ENCODE results near the gene TTC21A.

The TTC21A gene

DNA sequence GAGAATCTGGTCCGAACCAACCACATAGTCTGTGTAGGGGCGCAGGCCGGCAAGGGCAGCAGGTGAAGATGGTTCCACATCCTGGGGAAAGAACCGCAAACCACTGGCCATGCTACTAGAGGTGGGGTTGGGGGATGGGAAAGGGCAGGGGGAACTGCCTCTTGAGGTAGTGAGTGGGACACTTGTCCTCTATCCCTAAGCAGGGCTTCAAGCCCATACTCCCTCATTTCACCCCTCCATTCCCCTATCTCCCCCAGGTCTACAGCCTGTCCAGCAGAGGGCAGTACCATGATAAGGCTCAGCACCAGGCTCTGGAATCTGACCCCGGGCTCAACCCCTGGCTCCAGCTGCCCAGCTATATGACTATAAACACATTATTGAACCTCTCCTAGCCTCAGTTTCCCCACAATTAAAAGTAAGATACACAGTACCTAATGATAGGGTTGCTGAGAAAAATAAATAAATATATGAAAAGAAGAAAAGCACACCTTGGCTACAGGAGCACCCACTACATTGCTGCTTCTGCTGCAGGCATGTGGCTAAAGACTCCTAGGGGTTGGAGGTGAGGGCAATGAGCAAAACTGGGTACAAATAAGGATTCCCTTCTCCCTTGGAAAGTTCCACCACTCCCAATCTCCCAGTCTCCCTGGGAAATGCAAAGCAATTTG, 6.3 kb upstream of the TTC21A start:
- H3K9ac ChIP-seq (ENCODE audit: low read length): no peak overlapping the region
- peaks cover 38% of the 10 kb centered on the region for H3K36me3 ChIP-seq (ENCODE audit: control insufficient read depth, insufficient read depth, low read length)

DNA sequence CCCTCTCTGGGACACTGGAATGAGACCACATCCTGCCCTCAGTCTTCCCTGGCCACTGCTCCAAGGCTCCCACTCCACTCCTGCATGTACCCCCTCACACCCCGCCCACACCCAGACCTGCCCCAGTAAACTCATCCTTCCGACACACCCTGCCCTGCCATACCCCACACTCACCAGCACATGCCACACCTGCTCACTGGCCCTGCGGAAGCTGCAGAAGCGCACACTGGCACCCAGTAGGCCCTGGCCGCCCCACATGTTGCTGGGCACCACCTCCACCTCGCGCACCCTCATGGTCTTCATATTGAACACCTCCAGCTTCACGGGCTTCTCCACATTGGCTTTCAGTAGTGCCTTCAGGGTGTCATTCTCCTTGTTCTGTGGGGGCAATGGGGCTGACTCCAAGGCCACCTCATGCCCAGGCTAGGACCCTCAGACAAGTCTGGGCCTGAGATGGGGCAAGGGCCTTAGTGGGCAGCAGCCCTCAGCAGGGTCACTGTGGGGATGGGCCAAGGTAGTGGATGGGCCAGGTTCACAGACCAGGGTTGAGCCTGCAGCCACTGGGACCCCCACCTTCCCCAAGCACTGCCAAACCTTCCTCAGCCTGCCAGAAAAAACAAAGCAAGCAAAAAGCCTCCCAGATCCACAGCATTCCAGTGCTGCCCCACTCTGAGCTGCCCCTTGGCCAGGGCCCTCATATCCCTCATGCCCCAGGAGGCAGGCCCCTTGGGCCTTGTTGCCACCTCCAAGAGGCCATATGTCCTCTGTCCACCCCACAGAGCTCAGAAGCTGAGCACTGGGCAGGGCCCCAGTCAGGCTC, 4.8 kb upstream of the TTC21A start:
- no peak overlapping the region for H3K27ac ChIP-seq (ENCODE audit: low read depth, low read length)

More for the DNA sequence above, 6.3 kb upstream of the TTC21A start:
- Histone ChIP-seq H3K4me1 (ENCODE audit: control insufficient read depth, insufficient read depth, low read length) (peaks cover 3% of the 10 kb centered on the region), H3K4me3 (ENCODE audit: low read length) (no peak overlapping the region), H3K27ac (ENCODE audit: low read depth, low read length) (no peak overlapping the region), H3K27me3 (ENCODE audit: control insufficient read depth, insufficient read depth, low read length) (no peaks in the 10 kb centered on the region)

DNA sequence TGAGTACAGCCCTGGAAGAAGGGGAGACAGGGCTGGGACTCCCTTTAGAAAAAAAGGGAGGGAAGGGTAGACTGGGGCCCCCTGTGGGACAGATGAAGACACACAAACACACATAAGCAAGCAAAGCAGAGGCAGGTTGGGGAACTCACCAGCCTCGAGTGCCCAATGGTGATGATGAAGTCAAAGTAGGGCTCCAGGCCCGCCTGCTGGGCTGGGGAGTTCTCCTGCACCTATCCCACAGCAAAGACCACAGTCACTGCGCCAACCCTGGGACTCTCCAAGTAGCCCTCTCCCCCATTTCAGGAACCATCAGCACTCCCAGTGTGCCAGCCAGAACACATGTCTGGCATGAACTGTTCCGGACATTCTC, 4.2 kb upstream of the TTC21A start:
- Histone ChIP-seq H3K36me3 (ENCODE audit: control insufficient read depth, insufficient read depth, low read length) (peaks cover 24% of the 10 kb centered on the region), H3K27me3 (ENCODE audit: control insufficient read depth, insufficient read depth, low read length) (no peaks in the 10 kb centered on the region), H3K9ac (ENCODE audit: low read length) (no peak overlapping the region), H3K4me1 (ENCODE audit: control insufficient read depth, insufficient read depth, low read length) (peaks cover 11% of the 10 kb centered on the region), H3K27ac (ENCODE audit: low read depth, low read length) (no peak overlapping the region), H3K4me3 (ENCODE audit: low read length) (no peak overlapping the region)

More for the DNA sequence above, 4.8 kb upstream of the TTC21A start:
- H3K9ac ChIP-seq (ENCODE audit: low read length): no peak overlapping the region
- peaks cover 6% of the 10 kb centered on the region for H3K4me1 ChIP-seq (ENCODE audit: control insufficient read depth, insufficient read depth, low read length)
- peaks cover 29% of the 10 kb centered on the region for H3K36me3 ChIP-seq (ENCODE audit: control insufficient read depth, insufficient read depth, low read length)
- H3K27me3 ChIP-seq (ENCODE audit: control insufficient read depth, insufficient read depth, low read length): no peaks in the 10 kb centered on the region
- H3K4me3 ChIP-seq (ENCODE audit: low read length): no peak overlapping the region

DNA sequence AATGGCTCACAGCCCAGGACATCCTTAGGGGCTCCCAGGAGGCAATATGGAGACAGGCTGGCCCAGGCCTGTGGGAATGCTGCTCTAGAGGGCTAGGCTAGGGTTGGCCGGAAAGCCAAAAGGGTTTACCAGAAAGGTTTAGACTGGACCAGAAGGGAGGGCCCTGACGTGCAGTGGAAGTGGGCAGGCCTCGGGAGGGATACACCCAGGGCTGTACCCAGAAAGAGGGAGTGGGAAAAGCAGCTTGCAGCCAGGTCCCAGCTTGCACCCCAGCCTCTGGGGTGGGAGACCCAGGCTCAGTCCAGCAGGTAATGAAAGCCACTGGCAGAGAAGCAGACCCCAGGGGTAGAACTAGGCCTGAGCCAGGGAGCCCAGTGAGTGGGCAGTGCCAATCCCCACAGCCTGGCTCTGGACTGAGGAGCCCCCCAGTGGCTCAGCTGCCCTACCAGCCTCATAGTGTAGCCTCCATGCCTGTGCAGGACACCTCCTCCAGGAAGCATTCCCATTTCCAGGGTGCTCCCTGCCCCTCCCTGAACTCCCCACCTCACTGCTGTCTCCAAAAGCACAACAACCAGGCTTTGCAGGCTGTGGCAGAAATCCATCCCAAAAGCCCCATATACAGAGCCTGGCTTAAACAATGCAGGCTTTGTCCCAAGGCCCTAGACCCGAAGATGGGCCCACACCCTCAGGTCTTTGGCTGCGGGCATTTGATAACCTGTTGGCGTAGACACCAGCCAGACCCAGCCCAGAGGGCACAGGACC, 3.5 kb upstream of the TTC21A start:
- peaks cover 18% of the 10 kb centered on the region for H3K36me3 ChIP-seq (ENCODE audit: control insufficient read depth, insufficient read depth, low read length)
- H3K4me3 ChIP-seq (ENCODE audit: low read length): no peak overlapping the region
- no peaks in the 10 kb centered on the region for H3K27me3 ChIP-seq (ENCODE audit: control insufficient read depth, insufficient read depth, low read length)
- no peak overlapping the region for H3K27ac ChIP-seq (ENCODE audit: low read depth, low read length)
- H3K4me1 ChIP-seq (ENCODE audit: control insufficient read depth, insufficient read depth, low read length): peaks cover 13% of the 10 kb centered on the region
- no peak overlapping the region for H3K9ac ChIP-seq (ENCODE audit: low read length)

DNA sequence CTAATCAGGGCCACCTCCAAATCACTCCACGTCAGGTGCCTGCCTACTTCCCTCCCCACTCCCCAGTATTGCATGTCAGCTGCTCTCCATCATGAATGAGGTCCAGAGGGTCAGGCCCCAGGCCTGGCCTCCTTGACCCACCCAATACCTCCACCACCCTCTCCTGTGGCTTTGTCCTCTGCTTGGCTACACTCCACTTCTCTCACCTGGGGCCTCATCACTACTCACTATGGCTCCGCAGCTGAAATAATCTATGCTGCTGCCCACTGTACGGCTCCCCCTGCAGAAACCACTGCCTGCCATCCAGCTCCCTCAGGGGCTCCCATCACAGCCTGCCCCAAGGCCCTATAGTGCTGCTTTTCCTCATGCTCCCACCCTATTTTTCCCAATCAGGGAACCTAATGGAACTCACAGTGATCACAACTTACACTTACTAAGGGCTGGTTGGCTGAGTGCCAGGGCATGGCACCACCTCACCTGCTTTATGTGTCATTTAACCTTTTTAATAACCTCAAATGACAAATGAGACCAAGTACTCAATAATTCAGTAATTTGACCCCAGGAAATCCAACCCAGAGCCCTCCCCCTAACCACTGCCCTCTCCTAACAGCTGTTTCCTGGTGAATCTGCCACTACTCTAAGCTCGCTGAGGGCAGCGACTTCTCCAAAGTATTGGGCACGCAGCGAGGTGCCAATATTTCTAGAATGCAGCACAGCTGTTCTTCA, 2.4 kb upstream of the TTC21A start:
- no peak overlapping the region for H3K9ac ChIP-seq (ENCODE audit: low read length)
- H3K36me3 ChIP-seq (ENCODE audit: control insufficient read depth, insufficient read depth, low read length): peaks cover 7% of the 10 kb centered on the region
- H3K4me1 ChIP-seq (ENCODE audit: control insufficient read depth, insufficient read depth, low read length): peaks cover 13% of the 10 kb centered on the region
- no peak overlapping the region for H3K4me3 ChIP-seq (ENCODE audit: low read length)
- no peaks in the 10 kb centered on the region for H3K27me3 ChIP-seq (ENCODE audit: control insufficient read depth, insufficient read depth, low read length)
- H3K27ac ChIP-seq (ENCODE audit: low read depth, low read length): no peak overlapping the region

DNA sequence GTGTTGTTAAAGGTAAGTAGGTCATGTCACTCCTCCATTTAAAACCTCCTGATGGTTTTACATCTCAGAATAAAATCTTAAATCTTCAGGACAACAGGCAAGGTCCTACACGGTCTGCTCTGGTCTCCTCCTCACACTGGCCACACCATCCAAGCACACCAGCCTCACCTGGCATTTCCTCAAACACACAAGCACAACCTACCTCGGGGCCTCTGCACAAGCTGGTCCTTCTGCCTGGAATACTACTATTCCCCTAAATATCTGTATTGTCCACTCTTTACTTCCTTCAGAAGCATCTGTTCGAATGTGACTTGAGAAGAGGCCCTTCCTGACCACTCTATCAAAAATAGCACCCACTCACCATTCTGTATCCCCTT, 1.8 kb upstream of the TTC21A start:
- no peaks in the 10 kb centered on the region for H3K27me3 ChIP-seq (ENCODE audit: control insufficient read depth, insufficient read depth, low read length)
- H3K4me3 ChIP-seq (ENCODE audit: low read length): peak overlapping the region; percentile 90
- H3K27ac ChIP-seq (ENCODE audit: low read depth, low read length): no peak overlapping the region
- H3K4me1 ChIP-seq (ENCODE audit: control insufficient read depth, insufficient read depth, low read length): peaks cover 13% of the 10 kb centered on the region
- no peak overlapping the region for H3K9ac ChIP-seq (ENCODE audit: low read length)
- peaks cover 4% of the 10 kb centered on the region for H3K36me3 ChIP-seq (ENCODE audit: control insufficient read depth, insufficient read depth, low read length)

DNA sequence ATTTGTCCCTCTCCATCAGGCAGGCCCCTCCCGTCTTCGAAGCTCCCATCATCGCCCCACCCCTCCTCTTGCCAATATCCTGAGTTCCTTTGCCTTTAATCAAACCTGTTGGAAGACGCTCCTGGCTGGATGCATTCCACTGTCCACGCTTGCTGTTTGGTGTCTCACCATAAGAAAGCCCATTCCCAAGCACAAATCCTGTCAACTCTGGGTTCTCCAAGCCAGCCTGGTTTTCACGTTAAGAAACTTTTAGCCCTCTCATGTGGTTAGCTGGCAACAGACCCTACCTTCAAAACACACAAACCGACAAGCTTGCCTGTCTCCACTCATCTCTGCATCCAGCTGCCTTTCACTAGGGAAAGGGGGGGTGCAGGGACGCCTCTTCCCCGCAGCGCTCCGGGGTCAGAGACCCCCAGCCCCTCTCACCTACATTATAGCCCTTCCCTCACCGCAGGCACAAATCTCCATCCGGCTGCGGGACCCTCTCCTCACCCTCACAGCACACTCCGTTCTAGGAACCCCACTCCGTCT, 1.1 kb upstream of the TTC21A start:
- H3K27ac ChIP-seq (ENCODE audit: low read depth, low read length): no peak overlapping the region
- H3K36me3 ChIP-seq (ENCODE audit: control insufficient read depth, insufficient read depth, low read length): no peaks in the 10 kb centered on the region
- H3K4me3 ChIP-seq (ENCODE audit: low read length): peak overlapping the region; percentile 90
- H3K9ac ChIP-seq (ENCODE audit: low read length): peak overlapping the region; percentile 89
- no peaks in the 10 kb centered on the region for H3K27me3 ChIP-seq (ENCODE audit: control insufficient read depth, insufficient read depth, low read length)
- H3K4me1 ChIP-seq (ENCODE audit: control insufficient read depth, insufficient read depth, low read length): peaks cover 13% of the 10 kb centered on the region

DNA sequence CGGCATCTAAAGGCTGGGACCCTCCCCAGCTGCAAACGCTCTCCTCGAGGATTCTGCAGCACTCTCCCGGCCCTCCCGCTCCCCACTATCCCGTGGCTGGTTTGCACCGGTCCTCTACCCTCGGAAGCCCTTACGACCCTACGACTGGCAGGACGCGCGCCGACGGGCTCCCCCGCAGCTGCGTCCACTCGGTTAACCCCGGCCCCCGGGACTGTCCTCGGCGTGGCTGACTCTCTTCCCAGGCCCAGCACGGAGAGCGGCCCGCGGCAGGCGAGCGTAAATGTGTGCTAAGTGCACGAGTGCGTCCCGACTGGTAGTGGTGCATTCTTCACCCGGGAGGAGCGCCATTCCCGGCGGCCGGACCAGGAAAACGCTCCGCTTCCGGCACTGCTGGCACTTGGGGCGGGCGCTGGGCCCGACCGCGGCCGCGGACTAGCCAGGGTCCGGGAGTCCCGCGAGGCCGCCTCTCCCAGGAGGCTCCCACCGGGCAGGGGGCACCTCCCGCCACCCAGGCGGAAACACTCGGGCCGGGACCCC, 561 bp upstream of the TTC21A start:
- Histone ChIP-seq H3K27me3 (ENCODE audit: control insufficient read depth, insufficient read depth, low read length) (no peaks in the 10 kb centered on the region), H3K27ac (ENCODE audit: low read depth, low read length) (peak overlapping the region; percentile 82), H3K4me1 (ENCODE audit: control insufficient read depth, insufficient read depth, low read length) (peaks cover 13% of the 10 kb centered on the region), H3K9ac (ENCODE audit: low read length) (peak overlapping the region; percentile 89), H3K36me3 (ENCODE audit: control insufficient read depth, insufficient read depth, low read length) (no peaks in the 10 kb centered on the region), H3K4me3 (ENCODE audit: low read length) (peak overlapping the region; percentile 90)

DNA sequence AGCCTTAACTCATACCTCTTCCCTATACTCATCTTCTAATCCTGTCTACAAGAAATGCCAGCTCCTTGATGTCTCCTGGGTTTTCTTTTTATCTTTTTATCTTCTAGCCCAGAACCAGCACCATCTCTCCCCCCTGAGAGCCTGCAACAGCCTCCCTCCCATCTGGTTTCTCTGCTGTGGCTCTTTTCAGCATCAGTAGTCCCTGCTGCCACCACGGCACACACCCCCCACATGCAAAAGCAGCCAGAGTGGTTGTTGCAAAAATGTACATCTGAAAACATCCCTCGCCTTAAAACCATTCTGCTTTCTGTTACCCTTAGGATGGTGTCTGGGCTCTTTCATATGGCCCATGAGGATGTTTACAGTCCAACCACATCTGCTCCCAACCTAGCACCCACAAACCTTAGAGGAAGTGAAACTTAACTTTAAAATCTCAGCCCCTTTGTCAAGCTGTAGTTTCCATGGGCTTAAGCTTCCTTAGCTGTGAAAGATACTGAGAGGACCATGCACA, 775 bp downstream of the TTC21A start:
- Histone ChIP-seq H3K4me3 (ENCODE audit: low read length) (peak overlapping the region; percentile 90), H3K9ac (ENCODE audit: low read length) (no peak overlapping the region), H3K4me1 (ENCODE audit: control insufficient read depth, insufficient read depth, low read length) (peaks cover 13% of the 10 kb centered on the region), H3K36me3 (ENCODE audit: control insufficient read depth, insufficient read depth, low read length) (no peaks in the 10 kb centered on the region), H3K27me3 (ENCODE audit: control insufficient read depth, insufficient read depth, low read length) (no peaks in the 10 kb centered on the region), H3K27ac (ENCODE audit: low read depth, low read length) (peak overlapping the region; percentile 82)

DNA sequence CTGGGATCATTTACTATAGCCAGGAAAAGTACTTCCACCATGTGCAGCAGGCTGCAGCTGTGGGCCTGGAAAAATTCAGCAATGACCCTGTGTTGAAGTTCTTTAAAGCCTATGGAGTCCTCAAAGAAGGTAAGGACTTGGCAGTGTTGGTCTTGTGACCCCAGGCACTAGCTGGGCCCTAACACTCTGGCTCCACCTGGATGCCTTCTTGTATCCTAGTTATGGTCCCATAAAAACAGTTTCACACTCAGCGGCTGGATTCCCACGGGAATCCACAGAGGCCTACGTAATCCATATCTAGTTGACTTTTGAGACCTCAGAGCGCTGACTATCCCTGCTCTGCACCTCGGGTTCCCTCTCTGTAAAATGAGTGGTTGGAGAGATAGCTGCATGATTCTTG, 1.6 kb downstream of the TTC21A start:
- Histone ChIP-seq H3K27ac (ENCODE audit: low read depth, low read length) (no peak overlapping the region), H3K27me3 (ENCODE audit: control insufficient read depth, insufficient read depth, low read length) (no peaks in the 10 kb centered on the region), H3K4me1 (ENCODE audit: control insufficient read depth, insufficient read depth, low read length) (peaks cover 13% of the 10 kb centered on the region), H3K4me3 (ENCODE audit: low read length) (no peak overlapping the region), H3K9ac (ENCODE audit: low read length) (no peak overlapping the region), H3K36me3 (ENCODE audit: control insufficient read depth, insufficient read depth, low read length) (no peaks in the 10 kb centered on the region)

DNA sequence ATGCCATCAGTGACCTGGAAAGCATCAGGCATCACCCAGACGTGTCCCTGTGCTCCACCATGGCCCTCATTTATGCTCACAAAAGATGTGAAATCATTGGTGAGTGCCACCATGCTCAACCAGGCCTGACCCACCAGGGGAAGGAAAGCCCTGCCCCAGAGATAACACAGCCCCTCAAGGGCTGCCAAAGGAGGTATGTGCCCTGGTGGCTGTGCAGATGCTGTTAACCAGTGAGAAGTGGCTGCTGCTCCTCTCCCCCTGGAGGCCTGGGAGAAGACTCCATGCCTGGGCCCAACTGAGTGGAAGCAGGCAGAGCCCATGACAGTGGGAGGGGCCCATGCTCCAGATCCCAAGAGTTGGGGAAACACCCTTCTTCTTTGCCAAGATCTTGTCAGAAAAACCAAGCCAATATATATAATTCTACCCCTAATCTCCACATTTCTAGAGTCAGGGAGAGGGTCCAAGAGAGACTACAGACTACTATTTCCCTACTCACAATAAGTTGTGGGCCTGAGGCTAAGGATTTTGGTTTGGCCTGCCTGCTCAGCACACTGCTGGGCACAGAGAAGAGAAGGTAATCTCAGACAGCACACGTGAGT, 2.7 kb downstream of the TTC21A start:
- Histone ChIP-seq H3K4me1 (ENCODE audit: control insufficient read depth, insufficient read depth, low read length) (peaks cover 13% of the 10 kb centered on the region), H3K27me3 (ENCODE audit: control insufficient read depth, insufficient read depth, low read length) (no peaks in the 10 kb centered on the region), H3K9ac (ENCODE audit: low read length) (no peak overlapping the region), H3K27ac (ENCODE audit: low read depth, low read length) (no peak overlapping the region), H3K4me3 (ENCODE audit: low read length) (no peak overlapping the region), H3K36me3 (ENCODE audit: control insufficient read depth, insufficient read depth, low read length) (no peaks in the 10 kb centered on the region)

Data from rectal smooth muscle tissue (tissue), 1 donor.